ENCODE measurements around the gene SEC24D. TPM values are rescaled to one million over a fixed set of nuclear protein-coding genes. Genes with fewer than 3 reads are reported as not detected.

SEC24D gene
- total RNA-seq, 1 experiment from 2014 or later: 63.1 TPM

DNA sequence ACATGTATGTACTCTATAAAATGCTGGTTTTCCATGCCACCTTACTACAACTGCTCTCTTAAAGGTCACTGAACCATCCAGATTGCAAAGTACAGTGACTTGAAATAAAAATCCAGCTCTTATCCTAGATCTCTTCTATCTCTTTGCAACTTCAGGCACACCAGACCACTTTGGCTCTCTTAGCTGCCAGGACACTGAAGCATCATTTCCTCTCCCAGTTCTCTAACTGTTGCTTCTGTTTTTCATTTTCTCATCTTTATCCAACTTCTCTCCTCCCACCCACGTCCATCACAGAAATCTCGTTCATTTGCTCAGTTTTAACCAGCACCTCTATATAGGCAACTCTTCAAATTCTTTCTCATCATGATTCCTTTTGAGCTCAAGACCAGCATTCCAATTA lies 76.4 kb downstream of the SEC24D start:
- Mint-ChIP-seq H3K36me3 (peaks cover 12% of the 10 kb centered on the region), H3K27ac (no peak overlapping the region), H3K9me3 (no peaks in the 10 kb centered on the region), H3K4me3 (no peak overlapping the region), H3K4me1 (peaks cover 17% of the 10 kb centered on the region), H3K27me3 (ENCODE audit: low read depth) (no peaks in the 10 kb centered on the region)
- ATAC-seq (no peak), DNase-seq (ENCODE audit: low spot score) (no peak)
- POLR2A ChIA-PET: no interaction called here
- TF ChIP-seq ZNF416 (CRISPR knock-in tag; IDR thresholded peaks at IDR 0.05) (no peak), ZNF121 (CRISPR knock-in tag; IDR thresholded peaks at IDR 0.05) (no peak), PREB (CRISPR knock-in tag; IDR thresholded peaks at IDR 0.05; ENCODE audit: borderline replicate concordance) (no peak), CREM (CRISPR knock-in tag; IDR thresholded peaks at IDR 0.05) (no peak), IRF1 (CRISPR knock-in tag; IDR thresholded peaks at IDR 0.05) (no peak), PRRX2 (CRISPR knock-in tag; IDR thresholded peaks at IDR 0.05) (no peak)
- TF ChIP-seq, protein P1, sequence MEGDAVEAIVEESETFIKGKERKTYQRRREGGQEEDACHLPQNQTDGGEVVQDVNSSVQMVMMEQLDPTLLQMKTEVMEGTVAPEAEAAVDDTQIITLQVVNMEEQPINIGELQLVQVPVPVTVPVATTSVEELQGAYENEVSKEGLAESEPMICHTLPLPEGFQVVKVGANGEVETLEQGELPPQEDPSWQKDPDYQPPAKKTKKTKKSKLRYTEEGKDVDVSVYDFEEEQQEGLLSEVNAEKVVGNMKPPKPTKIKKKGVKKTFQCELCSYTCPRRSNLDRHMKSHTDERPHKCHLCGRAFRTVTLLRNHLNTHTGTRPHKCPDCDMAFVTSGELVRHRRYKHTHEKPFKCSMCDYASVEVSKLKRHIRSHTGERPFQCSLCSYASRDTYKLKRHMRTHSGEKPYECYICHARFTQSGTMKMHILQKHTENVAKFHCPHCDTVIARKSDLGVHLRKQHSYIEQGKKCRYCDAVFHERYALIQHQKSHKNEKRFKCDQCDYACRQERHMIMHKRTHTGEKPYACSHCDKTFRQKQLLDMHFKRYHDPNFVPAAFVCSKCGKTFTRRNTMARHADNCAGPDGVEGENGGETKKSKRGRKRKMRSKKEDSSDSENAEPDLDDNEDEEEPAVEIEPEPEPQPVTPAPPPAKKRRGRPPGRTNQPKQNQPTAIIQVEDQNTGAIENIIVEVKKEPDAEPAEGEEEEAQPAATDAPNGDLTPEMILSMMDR (IDR thresholded peaks at IDR 0.05): no peak
- TF ChIP-seq, protein P2, sequence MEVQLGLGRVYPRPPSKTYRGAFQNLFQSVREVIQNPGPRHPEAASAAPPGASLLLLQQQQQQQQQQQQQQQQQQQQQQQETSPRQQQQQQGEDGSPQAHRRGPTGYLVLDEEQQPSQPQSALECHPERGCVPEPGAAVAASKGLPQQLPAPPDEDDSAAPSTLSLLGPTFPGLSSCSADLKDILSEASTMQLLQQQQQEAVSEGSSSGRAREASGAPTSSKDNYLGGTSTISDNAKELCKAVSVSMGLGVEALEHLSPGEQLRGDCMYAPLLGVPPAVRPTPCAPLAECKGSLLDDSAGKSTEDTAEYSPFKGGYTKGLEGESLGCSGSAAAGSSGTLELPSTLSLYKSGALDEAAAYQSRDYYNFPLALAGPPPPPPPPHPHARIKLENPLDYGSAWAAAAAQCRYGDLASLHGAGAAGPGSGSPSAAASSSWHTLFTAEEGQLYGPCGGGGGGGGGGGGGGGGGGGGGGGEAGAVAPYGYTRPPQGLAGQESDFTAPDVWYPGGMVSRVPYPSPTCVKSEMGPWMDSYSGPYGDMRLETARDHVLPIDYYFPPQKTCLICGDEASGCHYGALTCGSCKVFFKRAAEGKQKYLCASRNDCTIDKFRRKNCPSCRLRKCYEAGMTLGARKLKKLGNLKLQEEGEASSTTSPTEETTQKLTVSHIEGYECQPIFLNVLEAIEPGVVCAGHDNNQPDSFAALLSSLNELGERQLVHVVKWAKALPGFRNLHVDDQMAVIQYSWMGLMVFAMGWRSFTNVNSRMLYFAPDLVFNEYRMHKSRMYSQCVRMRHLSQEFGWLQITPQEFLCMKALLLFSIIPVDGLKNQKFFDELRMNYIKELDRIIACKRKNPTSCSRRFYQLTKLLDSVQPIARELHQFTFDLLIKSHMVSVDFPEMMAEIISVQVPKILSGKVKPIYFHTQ (CRISPR knock-in tag; IDR thresholded peaks at IDR 0.05): no peak
- TF ChIP-seq, protein P3, sequence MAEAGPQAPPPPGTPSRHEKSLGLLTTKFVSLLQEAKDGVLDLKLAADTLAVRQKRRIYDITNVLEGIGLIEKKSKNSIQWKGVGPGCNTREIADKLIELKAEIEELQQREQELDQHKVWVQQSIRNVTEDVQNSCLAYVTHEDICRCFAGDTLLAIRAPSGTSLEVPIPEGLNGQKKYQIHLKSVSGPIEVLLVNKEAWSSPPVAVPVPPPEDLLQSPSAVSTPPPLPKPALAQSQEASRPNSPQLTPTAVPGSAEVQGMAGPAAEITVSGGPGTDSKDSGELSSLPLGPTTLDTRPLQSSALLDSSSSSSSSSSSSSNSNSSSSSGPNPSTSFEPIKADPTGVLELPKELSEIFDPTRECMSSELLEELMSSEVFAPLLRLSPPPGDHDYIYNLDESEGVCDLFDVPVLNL (CRISPR knock-in tag; IDR thresholded peaks at IDR 0.05; ENCODE audit: borderline replicate concordance, low read depth): no peak
- CTCF ChIA-PET: interaction anchor here (0.6 to 1.0 kb wide), 2 partner anchors 13 to 252 kb away, joined by 3 read pairs; no protein-coding TSS in a partner anchor

GRCh38 chr4:118758293-118758692 lies 77.6 kb downstream of the SEC24D start:
- DNase-seq (ENCODE audit: low spot score): no peak

More at GRCh38 chr4:118758293-118758692, 77.6 kb downstream of the SEC24D start:
- ChIA-PET POLR2A (no interaction called here), CTCF (no interaction called here)
- Mint-ChIP-seq H3K4me3 (no peak overlapping the region), H3K9me3 (no peaks in the 10 kb centered on the region), H3K27me3 (ENCODE audit: low read depth) (no peaks in the 10 kb centered on the region), H3K36me3 (peaks cover under 1% of the 10 kb centered on the region; the same call in 1 of the 2 replicates), H3K27ac (no peak overlapping the region), H3K4me1 (peaks cover 20% of the 10 kb centered on the region)
- no peak for TF ChIP-seq ELF4 (CRISPR knock-in tag; IDR thresholded peaks at IDR 0.05; ENCODE audit: low read depth)
- TF ChIP-seq NR1H2 (CRISPR knock-in tag; IDR thresholded peaks at IDR 0.05): no peak
- TF ChIP-seq TEAD1 (CRISPR knock-in tag; IDR thresholded peaks at IDR 0.05): no peak
- no peak for TF ChIP-seq USF1 (CRISPR knock-in tag; IDR thresholded peaks at IDR 0.05)
- TF ChIP-seq NFE2L1 (CRISPR knock-in tag; IDR thresholded peaks at IDR 0.05): no peak
- TF ChIP-seq, protein P4, sequence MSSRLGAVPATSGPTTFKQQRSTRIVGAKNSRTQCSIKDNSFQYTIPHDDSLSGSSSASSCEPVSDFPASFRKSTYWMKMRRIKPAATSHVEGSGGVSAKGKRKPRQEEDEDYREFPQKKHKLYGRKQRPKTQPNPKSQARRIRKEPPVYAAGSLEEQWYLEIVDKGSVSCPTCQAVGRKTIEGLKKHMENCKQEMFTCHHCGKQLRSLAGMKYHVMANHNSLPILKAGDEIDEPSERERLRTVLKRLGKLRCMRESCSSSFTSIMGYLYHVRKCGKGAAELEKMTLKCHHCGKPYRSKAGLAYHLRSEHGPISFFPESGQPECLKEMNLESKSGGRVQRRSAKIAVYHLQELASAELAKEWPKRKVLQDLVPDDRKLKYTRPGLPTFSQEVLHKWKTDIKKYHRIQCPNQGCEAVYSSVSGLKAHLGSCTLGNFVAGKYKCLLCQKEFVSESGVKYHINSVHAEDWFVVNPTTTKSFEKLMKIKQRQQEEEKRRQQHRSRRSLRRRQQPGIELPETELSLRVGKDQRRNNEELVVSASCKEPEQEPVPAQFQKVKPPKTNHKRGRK (CRISPR knock-in tag; IDR thresholded peaks at IDR 0.05; ENCODE audit: borderline replicate concordance): no peak
- no peak for TF ChIP-seq ZBTB21 (CRISPR knock-in tag; IDR thresholded peaks at IDR 0.05; ENCODE audit: borderline replicate concordance)
- no peak for ATAC-seq
